WTC11 (cell line): ENCODE results near the gene ZNF879.

Source experiments
- CTCF ChIP-seq: fragments of 200-600 bp; IDR thresholded peaks from 2 replicates; pipeline ENCODE4 v1.8.0; 2022; ENCODE audit warnings: antibody characterized with exemption
- E2F5 ChIP-seq: sonication (generic); formaldehyde crosslinking; IDR thresholded peaks from 2 replicates; pipeline ENCODE4 v1.8.1; 2022; ENCODE audit warnings: mild to moderate bottlenecking, moderate library complexity, missing genetic modification reagents
- GABPB1 ChIP-seq: sonication (generic); formaldehyde crosslinking; IDR thresholded peaks from 2 replicates; pipeline ENCODE4 v1.8.1; 2023; ENCODE audit warnings: mild to moderate bottlenecking, missing genetic modification reagents
- IRF1 ChIP-seq: sonication (generic); formaldehyde crosslinking; IDR thresholded peaks from 2 replicates; pipeline ENCODE4 v1.8.0; 2023; ENCODE audit warnings: missing genetic modification reagents
- RORB ChIP-seq: fragments of 250-450 bp; sonication (Bioruptor Pico); IDR thresholded peaks from 2 replicates; pipeline ENCODE4 v1.9.0; 2021; ENCODE audit warnings: mild to moderate bottlenecking

- TF ChIP-seq E2F5 (CRISPR knock-in tag) = no peak
- TF ChIP-seq IRF1 (CRISPR knock-in tag) = peak; percentile 88
- no peak for TF ChIP-seq CTCF
- no peak for TF ChIP-seq GABPB1
- no peak for TF ChIP-seq RORB (CRISPR knock-in tag)
Measured at GRCh38 chr5:178994580-178995340, 28.8 kb upstream of the ZNF879 start, which contains the start of gene GRM6.
